Fibroblast of skin of scalp (primary cell): ENCODE data around the gene CATSPERD.
"Not testable (repeated sequence)": the region's sequence is repeated elsewhere in the genome, so short reads cannot be mapped to it uniquely, and the experiment has no call there.

ENCODE experiments used
- DNase-seq: peaks from one replicate; pipeline ENCODE4 v3.0.0-alpha.2; 2013

Gene CATSPERD

DNA sequence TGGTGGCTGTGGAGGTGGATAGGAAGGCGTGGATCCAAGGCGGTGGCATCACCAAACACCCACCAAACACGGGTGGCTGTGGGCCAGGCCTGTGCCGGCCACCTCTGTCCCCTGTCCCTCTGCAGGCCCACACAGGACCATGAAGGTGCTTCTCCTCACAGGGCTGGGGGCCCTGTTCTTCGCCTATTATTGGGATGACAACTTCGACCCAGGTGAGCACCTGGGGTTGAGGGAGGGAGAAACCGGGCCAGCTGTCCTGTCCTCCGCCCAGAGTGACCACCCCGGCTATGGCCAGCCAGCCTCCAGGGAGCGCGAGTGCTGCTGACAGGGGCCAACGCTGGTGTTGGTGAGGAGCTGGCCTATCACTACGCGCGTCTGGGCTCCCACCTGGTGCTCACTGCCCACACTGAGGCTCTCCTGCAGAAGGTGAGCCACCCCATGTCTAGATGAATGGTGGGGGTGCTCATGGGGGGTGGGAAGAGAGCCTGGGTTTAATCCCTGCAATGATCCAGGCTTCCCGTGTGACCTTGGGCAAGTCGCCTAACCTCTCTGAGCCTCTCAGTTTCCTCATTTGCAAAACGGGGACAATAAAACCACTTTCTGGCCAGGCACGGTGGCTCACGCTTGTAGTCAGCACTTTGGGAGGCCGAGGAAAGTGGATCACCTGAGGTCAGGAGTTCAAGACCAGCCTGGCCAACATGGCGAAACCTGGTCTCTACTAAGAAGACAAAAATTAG lies 35.6 kb upstream of the CATSPERD start:
- no peak for DNase-seq

DNA sequence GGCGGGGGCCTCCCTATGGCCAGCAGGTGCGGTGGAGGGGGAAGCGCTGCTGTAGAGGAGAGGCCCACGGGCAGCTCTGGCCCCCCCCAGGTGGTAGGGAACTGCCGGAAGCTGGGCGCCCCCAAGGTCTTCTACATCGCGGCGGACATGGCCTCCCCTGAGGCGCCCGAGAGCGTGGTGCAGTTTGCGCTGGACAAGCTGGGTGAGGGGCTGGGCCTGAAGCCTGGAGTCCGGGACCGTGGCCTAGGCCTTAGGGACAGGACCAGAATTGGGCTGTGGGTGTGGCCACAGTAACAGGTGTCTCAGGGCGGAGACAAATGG lies 34.2 kb upstream of the CATSPERD start:
- DNase-seq = no peak

- DNase-seq = peak; percentile 94
These were observed 33.6 kb upstream of the CATSPERD start for GRCh38 chr19:5686647-5687359.

DNA sequence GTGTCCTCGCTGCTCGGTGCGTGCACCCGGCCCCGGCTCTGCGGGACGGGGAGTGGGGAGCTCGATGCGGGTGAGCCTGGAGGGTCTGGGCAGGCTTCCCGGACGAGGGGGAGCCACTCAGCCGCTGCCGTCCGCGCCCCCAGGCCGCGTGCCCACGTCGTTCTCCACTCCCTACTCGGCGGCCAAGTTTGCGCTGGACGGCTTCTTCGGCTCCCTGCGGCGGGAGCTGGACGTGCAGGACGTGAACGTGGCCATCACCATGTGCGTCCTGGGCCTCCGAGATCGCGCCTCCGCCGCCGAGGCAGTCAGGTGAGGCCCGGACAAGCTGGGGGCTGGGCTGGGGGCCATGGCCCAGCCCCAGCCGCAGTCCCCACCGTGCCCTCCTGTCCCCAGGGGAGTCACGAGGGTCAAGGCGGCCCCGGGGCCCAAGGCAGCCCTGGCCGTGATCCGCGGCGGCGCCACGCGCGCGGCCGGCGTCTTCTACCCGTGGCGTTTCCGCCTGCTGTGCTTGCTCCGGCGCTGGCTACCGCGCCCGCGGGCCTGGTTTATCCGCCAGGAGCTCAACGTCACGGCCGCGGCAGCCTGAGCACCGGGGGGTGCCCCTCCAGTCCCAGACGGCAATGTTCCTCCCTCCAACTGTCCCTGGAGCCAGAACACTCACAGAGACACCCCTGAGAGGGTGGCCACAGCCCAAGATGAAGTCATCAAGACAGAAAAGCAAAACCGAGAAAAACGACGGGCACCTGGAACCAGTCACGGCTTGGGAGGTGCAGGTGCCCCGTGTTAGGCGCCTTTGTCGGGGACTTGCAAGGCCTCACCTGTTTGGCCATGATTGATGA lies 32.9 kb upstream of the CATSPERD start:
- DNase-seq = no peak

- not testable (repeated sequence) for DNase-seq
These were observed 32.1 kb upstream of the CATSPERD start for GRCh38 chr19:5688262-5688881.

- DNase-seq = peak; percentile 96
These were observed 30.1 kb upstream of the CATSPERD start, which contains the start of gene RPL36 for GRCh38 chr19:5690125-5690954. Gene RPL36 (plus strand): TSS chr19:5690295. CDS start chr19:5690508, 213 bp downstream.

- peak; percentile 51 for DNase-seq
These were observed 29.2 kb upstream of the CATSPERD start for GRCh38 chr19:5690955-5691821.

- peak; percentile 23 for DNase-seq
These were observed 28.4 kb upstream of the CATSPERD start for GRCh38 chr19:5691822-5692722.

DNA sequence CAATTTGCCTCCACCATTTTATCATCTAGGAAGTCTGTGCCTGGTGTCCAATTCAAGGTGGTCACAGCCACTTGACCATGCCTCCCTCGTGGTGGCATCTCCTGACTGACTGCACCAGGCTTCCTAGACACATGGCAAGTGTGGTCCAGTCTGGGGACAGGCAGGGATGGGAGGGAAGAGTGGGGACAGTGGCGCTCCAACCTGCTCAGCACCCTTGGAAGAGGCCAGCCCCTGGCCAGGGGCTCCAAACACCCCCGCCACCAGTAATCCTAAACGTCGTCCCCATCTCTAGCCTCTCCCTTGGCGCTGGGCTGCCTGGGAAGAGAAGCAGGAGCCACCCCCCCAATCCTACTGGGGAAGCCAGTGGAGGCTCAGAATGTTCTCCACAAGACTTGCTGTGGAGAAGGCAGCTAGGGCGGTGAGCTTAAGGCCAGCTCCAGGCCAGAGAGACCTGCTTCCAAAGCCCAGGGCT lies 27.7 kb upstream of the CATSPERD start:
- no peak for DNase-seq

- DNase-seq = no peak
These were observed 27.0 kb upstream of the CATSPERD start for GRCh38 chr19:5693195-5694166.

- DNase-seq = no peak
These were observed 26.1 kb upstream of the CATSPERD start for GRCh38 chr19:5694167-5694955.

DNA sequence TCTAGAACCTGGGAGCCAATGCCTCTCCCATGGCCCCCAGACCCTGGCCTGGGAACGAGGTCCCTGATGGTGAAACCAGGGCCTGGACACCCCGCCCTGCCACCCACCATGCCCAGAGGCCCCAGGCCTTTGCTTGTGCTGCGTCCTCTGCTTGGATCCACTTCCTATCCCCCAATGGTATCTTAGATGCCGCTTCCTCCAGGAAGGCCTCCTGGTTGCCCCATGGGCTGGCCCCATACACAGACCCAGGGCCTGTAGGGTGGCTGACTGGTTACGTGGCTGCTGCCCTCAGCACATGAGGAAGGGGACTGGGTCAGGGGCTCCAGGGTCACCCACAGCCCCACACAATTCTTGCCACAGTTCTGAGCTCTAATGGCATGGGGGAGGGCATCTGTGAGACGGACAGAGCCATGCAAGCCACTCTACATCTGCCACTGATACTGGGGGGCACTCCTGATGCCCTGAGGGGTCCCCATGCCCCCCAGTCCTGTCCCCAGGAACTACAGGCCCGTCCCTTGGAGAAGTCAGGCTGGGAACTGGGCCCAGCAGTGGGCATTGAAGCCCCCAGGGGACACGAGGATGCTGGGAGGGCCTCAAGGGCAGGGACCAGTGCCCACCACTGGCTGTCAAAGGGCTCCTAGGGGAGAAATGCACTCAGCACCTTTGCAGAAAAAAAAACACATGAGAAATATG lies 25.3 kb upstream of the CATSPERD start:
- no peak for DNase-seq

DNA sequence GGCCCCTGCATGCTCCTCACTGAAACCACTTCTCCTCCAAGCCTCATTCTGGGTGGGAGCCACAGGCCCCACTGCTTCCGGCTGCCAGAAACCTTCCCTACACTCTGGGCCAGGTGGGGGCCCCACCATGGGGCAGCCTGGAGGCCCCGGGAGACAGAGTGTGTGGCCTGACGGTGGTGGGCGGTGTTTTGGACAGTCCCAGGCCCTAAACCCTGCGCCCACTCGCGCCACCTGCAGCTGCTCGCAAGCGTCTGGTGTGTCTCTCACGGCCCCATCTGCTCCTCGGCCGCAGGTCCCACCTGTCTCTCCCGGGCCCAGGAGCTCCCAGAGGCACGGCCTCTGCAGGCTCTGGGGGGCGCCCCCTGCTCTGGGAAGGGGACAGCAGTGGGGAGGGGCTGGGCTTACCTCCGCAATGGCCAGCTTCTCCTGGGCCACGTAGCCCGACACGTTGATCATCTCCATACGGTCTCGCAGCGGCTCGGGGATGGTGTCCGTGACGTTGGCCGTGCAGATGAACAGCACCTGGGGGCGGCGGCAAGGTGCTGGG lies 24.7 kb upstream of the CATSPERD start:
- no peak for DNase-seq

- DNase-seq = no peak
These were observed 24.0 kb upstream of the CATSPERD start for GRCh38 chr19:5696196-5697021.

GRCh38 chr19:5697022-5697889 lies 23.2 kb upstream of the CATSPERD start:
- no peak for DNase-seq
